Measurements from ENCODE around the gene KDELR1. TPM values are rescaled to one million over a fixed set of nuclear protein-coding genes. Genes with fewer than 3 reads are reported as not detected.

KDELR1 gene
- total RNA-seq, 1 experiment from 2014 or later: 155 TPM

Other genes with a start within 250 kb of the KDELR1 start
- gene LIG1, start 221.2 kb downstream of the KDELR1 start, total RNA-seq (2014; rRNA removed; shearing (Covaris generic); ENCODE audit: low replicate concordance): 131 and 146 TPM in 2 replicates
- 0.96 and 7.0 TPM in 2 replicates for gene ZSWIM9, start 220.9 kb downstream of the KDELR1 start, total RNA-seq (2014; rRNA removed; shearing (Covaris generic); ENCODE audit: low replicate concordance)
- gene CARD8, start 135.6 kb downstream of the KDELR1 start, total RNA-seq (2014; rRNA removed; shearing (Covaris generic); ENCODE audit: low replicate concordance): 11.5 and 13.5 TPM in 2 replicates
- 7.1 and 7.9 TPM in 2 replicates for gene ZNF114, start 121.5 kb downstream of the KDELR1 start, total RNA-seq (2014; rRNA removed; shearing (Covaris generic); ENCODE audit: low replicate concordance)
- 119 and 124 TPM in 2 replicates for gene EMP3, start 66.0 kb downstream of the KDELR1 start, total RNA-seq (2014; rRNA removed; shearing (Covaris generic); ENCODE audit: low replicate concordance)
- gene TMEM143, start 27.6 kb downstream of the KDELR1 start, total RNA-seq (2014; rRNA removed; shearing (Covaris generic); ENCODE audit: low replicate concordance): 7.6 and 12.2 TPM in 2 replicates
- gene SYNGR4, start 27.2 kb downstream of the KDELR1 start, total RNA-seq (2014; rRNA removed; shearing (Covaris generic); ENCODE audit: low replicate concordance): 0.20 TPM in 1 of 2 replicates, not detected in the other
- 0.34 TPM in 1 of 2 replicates, not detected in the other for gene GRIN2D, start 2.1 kb upstream of the KDELR1 start, total RNA-seq (2014; rRNA removed; shearing (Covaris generic); ENCODE audit: low replicate concordance)
- gene GRWD1, start 54.4 kb upstream of the KDELR1 start, total RNA-seq (2014; rRNA removed; shearing (Covaris generic); ENCODE audit: low replicate concordance): 89.6 and 91.1 TPM in 2 replicates
- 0.37 and 0.78 TPM in 2 replicates for gene KCNJ14, start 64.0 kb upstream of the KDELR1 start, total RNA-seq (2014; rRNA removed; shearing (Covaris generic); ENCODE audit: low replicate concordance)
- gene CYTH2, start 77.8 kb upstream of the KDELR1 start, total RNA-seq (2014; rRNA removed; shearing (Covaris generic); ENCODE audit: low replicate concordance): 121 and 164 TPM in 2 replicates
- 4.2 and 10.5 TPM in 2 replicates for gene LMTK3, start 120.3 kb upstream of the KDELR1 start, total RNA-seq (2014; rRNA removed; shearing (Covaris generic); ENCODE audit: low replicate concordance)
- gene SULT2B1, start 160.6 kb upstream of the KDELR1 start, total RNA-seq (2014; rRNA removed; shearing (Covaris generic); ENCODE audit: low replicate concordance): 0.20 TPM in 1 of 2 replicates, not detected in the other
- not detected in 2 replicates for gene SPACA4, start 215.2 kb upstream of the KDELR1 start, total RNA-seq (2014; rRNA removed; shearing (Covaris generic); ENCODE audit: low replicate concordance)
- gene FAM83E, start 223.5 kb upstream of the KDELR1 start, total RNA-seq (2014; rRNA removed; shearing (Covaris generic); ENCODE audit: low replicate concordance): not detected in 2 replicates
- 2,144 and 2,176 TPM in 2 replicates for gene RPL18, start 227.6 kb upstream of the KDELR1 start, total RNA-seq (2014; rRNA removed; shearing (Covaris generic); ENCODE audit: low replicate concordance)
- 3.6 and 4.8 TPM in 2 replicates for gene SPHK2, start 228.0 kb upstream of the KDELR1 start, total RNA-seq (2014; rRNA removed; shearing (Covaris generic); ENCODE audit: low replicate concordance)
- 6.2 and 15.1 TPM in 2 replicates for gene DBP, start 245.8 kb upstream of the KDELR1 start, total RNA-seq (2014; rRNA removed; shearing (Covaris generic); ENCODE audit: low replicate concordance)

Measured in Caki2 (cell line).